Gastrocnemius medialis (tissue), 4 donors: ENCODE data around the gene EEPD1.

Experiments used
- CTCF ChIP-seq, 5 experiments: fragments of 450-650 bp in 3 of 5; fragments of 200-600 bp in 2 of 5; sonication (generic) in 2 of 5; IDR thresholded peaks in 4 of 5; conservative IDR thresholded peaks in 1 of 5; 1 replicate in 4 of 5; 2 replicates in 1 of 5; pipeline ENCODE4 v1.5.1; 2016 to 2019; ENCODE audit warnings: antibody characterized with exemption in 5 of 5, mild to moderate bottlenecking in 3 of 5, moderate library complexity in 3 of 5
- POLR2A ChIP-seq, 2 donors: fragments of 450-650 bp; IDR thresholded peaks; one replicate each; pipeline ENCODE4 v1.6.1; 2017; ENCODE audit warnings: antibody characterized with exemption in 2 of 2, mild to moderate bottlenecking in 2 of 2, moderate library complexity in 2 of 2

- TF ChIP-seq CTCF (IDR thresholded peaks at IDR 0.05 in 4 of 5, conservative IDR thresholded peaks at IDR 0.05 in 1 of 5) (no peak), POLR2A (IDR thresholded peaks at IDR 0.05) (no peak)
These were observed 35.7 kb upstream of the EEPD1 start for GRCh38 chr7:36117203-36117840.
